ENCODE results near the gene SLC38A8. TPM values are rescaled to one million over a fixed set of nuclear protein-coding genes. Genes with fewer than 3 reads are reported as not detected.

The SLC38A8 gene
- polyA plus RNA-seq, 1 donor from 2014 or later: not detected

GRCh38 chr16:84021488-84021887 lies 21.1 kb downstream of the SLC38A8 start:
- H4K20me1 ChIP-seq (ENCODE audit: insufficient read depth): no peaks in the 10 kb centered on the region

DNA sequence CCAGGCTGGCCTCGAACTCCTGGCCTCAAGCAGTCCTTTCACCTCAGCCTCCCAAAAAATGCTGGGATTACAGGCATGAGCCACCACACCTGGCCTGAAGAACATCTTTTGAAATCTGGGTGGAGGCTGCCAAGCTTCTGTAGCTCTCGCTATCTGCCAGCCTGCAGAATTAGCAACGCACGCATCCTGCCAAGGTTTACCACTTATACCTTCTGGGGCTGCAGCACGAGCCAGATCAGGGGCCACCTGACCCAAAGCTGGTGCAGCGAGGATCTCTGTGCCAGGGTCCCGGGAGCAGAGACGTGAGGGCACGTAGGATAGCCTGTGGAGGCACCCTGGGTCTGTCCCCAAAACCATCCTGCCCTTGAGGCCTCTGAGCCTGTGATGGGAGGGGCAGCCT lies 22.2 kb downstream of the SLC38A8 start:
- no peak overlapping the region for H3K4me3 ChIP-seq (ENCODE audit: low read length)
- TF ChIP-seq, protein P1, sequence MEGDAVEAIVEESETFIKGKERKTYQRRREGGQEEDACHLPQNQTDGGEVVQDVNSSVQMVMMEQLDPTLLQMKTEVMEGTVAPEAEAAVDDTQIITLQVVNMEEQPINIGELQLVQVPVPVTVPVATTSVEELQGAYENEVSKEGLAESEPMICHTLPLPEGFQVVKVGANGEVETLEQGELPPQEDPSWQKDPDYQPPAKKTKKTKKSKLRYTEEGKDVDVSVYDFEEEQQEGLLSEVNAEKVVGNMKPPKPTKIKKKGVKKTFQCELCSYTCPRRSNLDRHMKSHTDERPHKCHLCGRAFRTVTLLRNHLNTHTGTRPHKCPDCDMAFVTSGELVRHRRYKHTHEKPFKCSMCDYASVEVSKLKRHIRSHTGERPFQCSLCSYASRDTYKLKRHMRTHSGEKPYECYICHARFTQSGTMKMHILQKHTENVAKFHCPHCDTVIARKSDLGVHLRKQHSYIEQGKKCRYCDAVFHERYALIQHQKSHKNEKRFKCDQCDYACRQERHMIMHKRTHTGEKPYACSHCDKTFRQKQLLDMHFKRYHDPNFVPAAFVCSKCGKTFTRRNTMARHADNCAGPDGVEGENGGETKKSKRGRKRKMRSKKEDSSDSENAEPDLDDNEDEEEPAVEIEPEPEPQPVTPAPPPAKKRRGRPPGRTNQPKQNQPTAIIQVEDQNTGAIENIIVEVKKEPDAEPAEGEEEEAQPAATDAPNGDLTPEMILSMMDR (IDR thresholded peaks at IDR 0.05; ENCODE audit: poor library complexity, severe bottlenecking): no peak
- TF ChIP-seq EP300 (conservative IDR thresholded peaks at IDR 0.05; ENCODE audit: poor library complexity, severe bottlenecking) (no peak), TAF1 (IDR thresholded peaks at IDR 0.05; ENCODE audit: low read depth) (no peak), POLR2AphosphoS5 (IDR thresholded peaks at IDR 0.05) (no peak), RAD21 (conservative IDR thresholded peaks at IDR 0.05) (no peak), MXI1 (conservative IDR thresholded peaks at IDR 0.05; ENCODE audit: poor library complexity, severe bottlenecking) (no peak), EZH2 (IDR thresholded peaks at IDR 0.05; ENCODE audit: borderline replicate concordance, insufficient read depth, low read length, poor library complexity, severe bottlenecking) (no peak), SMC3 (conservative IDR thresholded peaks at IDR 0.05; ENCODE audit: poor library complexity) (no peak)
- TF ChIP-seq, protein P2, sequence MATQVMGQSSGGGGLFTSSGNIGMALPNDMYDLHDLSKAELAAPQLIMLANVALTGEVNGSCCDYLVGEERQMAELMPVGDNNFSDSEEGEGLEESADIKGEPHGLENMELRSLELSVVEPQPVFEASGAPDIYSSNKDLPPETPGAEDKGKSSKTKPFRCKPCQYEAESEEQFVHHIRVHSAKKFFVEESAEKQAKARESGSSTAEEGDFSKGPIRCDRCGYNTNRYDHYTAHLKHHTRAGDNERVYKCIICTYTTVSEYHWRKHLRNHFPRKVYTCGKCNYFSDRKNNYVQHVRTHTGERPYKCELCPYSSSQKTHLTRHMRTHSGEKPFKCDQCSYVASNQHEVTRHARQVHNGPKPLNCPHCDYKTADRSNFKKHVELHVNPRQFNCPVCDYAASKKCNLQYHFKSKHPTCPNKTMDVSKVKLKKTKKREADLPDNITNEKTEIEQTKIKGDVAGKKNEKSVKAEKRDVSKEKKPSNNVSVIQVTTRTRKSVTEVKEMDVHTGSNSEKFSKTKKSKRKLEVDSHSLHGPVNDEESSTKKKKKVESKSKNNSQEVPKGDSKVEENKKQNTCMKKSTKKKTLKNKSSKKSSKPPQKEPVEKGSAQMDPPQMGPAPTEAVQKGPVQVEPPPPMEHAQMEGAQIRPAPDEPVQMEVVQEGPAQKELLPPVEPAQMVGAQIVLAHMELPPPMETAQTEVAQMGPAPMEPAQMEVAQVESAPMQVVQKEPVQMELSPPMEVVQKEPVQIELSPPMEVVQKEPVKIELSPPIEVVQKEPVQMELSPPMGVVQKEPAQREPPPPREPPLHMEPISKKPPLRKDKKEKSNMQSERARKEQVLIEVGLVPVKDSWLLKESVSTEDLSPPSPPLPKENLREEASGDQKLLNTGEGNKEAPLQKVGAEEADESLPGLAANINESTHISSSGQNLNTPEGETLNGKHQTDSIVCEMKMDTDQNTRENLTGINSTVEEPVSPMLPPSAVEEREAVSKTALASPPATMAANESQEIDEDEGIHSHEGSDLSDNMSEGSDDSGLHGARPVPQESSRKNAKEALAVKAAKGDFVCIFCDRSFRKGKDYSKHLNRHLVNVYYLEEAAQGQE (IDR thresholded peaks at IDR 0.05; ENCODE audit: borderline replicate concordance): no peak
- H3K9me3 ChIP-seq (ENCODE audit: low read length): no peaks in the 10 kb centered on the region
- H3K79me2 ChIP-seq (replicated peaks; ENCODE audit: insufficient read depth, low read length): no peaks in the 10 kb centered on the region
- H4K20me1 ChIP-seq (ENCODE audit: insufficient read depth): no peaks in the 10 kb centered on the region
- H3F3A ChIP-seq (ENCODE audit: insufficient read depth, low read length, poor library complexity, severe bottlenecking): no peaks in the 10 kb centered on the region
- H3K9me2 ChIP-seq (ENCODE audit: insufficient read depth, low read length): no peaks in the 10 kb centered on the region
- H2AFZ ChIP-seq (ENCODE audit: low read depth, low read length): no peak overlapping the region
- H3K36me3 ChIP-seq (ENCODE audit: insufficient read depth, low read length): no peaks in the 10 kb centered on the region
- H3K9ac ChIP-seq (ENCODE audit: low read length): no peak overlapping the region
- no peaks in the 10 kb centered on the region for H3K27me3 ChIP-seq (ENCODE audit: insufficient read depth, low read depth, low read length)
- H3K27ac ChIP-seq (ENCODE audit: low read length): no peak overlapping the region
- no peak overlapping the region for H3K4me2 ChIP-seq (ENCODE audit: low read length)

More at GRCh38 chr16:84021488-84021887, 21.1 kb downstream of the SLC38A8 start:
- TF ChIP-seq EP300 (conservative IDR thresholded peaks at IDR 0.05; ENCODE audit: poor library complexity, severe bottlenecking): no peak
- no peak for TF ChIP-seq MXI1 (conservative IDR thresholded peaks at IDR 0.05; ENCODE audit: poor library complexity, severe bottlenecking)
- no peak for TF ChIP-seq RAD21 (conservative IDR thresholded peaks at IDR 0.05)
- no peak for TF ChIP-seq EZH2 (IDR thresholded peaks at IDR 0.05; ENCODE audit: borderline replicate concordance, insufficient read depth, low read length, poor library complexity, severe bottlenecking)
- TF ChIP-seq, protein P1 (IDR thresholded peaks at IDR 0.05; ENCODE audit: poor library complexity, severe bottlenecking): no peak
- TF ChIP-seq TAF1 (IDR thresholded peaks at IDR 0.05; ENCODE audit: low read depth): no peak
- no peak for TF ChIP-seq POLR2AphosphoS5 (IDR thresholded peaks at IDR 0.05)
- no peak for TF ChIP-seq SMC3 (conservative IDR thresholded peaks at IDR 0.05; ENCODE audit: poor library complexity)
- no peak overlapping the region for H3K4me3 ChIP-seq (ENCODE audit: low read length)
- no peaks in the 10 kb centered on the region for H3K36me3 ChIP-seq (ENCODE audit: insufficient read depth, low read length)
- no peaks in the 10 kb centered on the region for H3K27me3 ChIP-seq (ENCODE audit: insufficient read depth, low read depth, low read length)
- no peak overlapping the region for H2AFZ ChIP-seq (ENCODE audit: low read depth, low read length)
- H3K4me2 ChIP-seq (ENCODE audit: low read length): no peak overlapping the region
- H3K9me2 ChIP-seq (ENCODE audit: insufficient read depth, low read length): no peaks in the 10 kb centered on the region
- H3K9me3 ChIP-seq (ENCODE audit: low read length): no peaks in the 10 kb centered on the region
- no peaks in the 10 kb centered on the region for H3F3A ChIP-seq (ENCODE audit: insufficient read depth, low read length, poor library complexity, severe bottlenecking)
- H3K79me2 ChIP-seq (replicated peaks; ENCODE audit: insufficient read depth, low read length): no peaks in the 10 kb centered on the region
- H3K27ac ChIP-seq (ENCODE audit: low read length): no peak overlapping the region
- H3K9ac ChIP-seq (ENCODE audit: low read length): no peak overlapping the region
